ENCODE results near the gene MRNIP. TPM values are rescaled to one million over a fixed set of nuclear protein-coding genes. Genes with fewer than 3 reads are reported as not detected.
"Not testable (repeated sequence)": the region's sequence is repeated elsewhere in the genome, so short reads cannot be mapped to it uniquely, and the experiment has no call there.

The MRNIP gene
- total RNA-seq, 2 experiments from 2014 or later = 16.2 to 16.3 TPM

DNA sequence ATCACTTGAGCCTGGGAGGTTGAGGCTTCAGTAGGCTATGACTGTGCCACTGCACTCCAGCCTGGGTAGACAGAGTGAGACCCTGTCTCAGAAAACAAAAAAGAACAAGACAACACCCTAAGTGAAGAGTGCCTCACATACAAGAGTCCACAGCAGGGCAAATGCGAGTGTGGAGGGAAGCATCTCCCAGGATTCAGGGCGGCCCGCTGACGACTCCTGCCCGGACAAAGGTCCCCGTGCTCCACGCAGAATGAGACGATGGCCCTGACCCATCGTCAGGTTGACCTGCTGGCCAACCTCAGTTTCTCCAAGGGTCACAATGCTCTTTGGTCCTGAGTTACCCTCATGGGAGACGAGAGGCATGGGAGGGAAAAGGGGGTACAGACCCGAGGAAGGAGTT lies 18.3 kb downstream of the MRNIP start:
- Mint-ChIP-seq H3K27ac (peak overlapping the region; percentile 32), H3K27me3 (ENCODE audit: low read depth) (no peaks in the 10 kb centered on the region), H3K36me3 (ENCODE audit: low read depth) (peaks cover 29% of the 10 kb centered on the region), H3K4me1 (ENCODE audit: low read depth) (peaks cover 15% of the 10 kb centered on the region), H3K9me3 (peaks cover 3% of the 10 kb centered on the region), H3K4me3 (no peak overlapping the region)
- DNase-seq = no peak
- CTCF ChIA-PET = no interaction called here
- intact Hi-C loops (cut with micrococcal nuclease) = no loop called here

DNA sequence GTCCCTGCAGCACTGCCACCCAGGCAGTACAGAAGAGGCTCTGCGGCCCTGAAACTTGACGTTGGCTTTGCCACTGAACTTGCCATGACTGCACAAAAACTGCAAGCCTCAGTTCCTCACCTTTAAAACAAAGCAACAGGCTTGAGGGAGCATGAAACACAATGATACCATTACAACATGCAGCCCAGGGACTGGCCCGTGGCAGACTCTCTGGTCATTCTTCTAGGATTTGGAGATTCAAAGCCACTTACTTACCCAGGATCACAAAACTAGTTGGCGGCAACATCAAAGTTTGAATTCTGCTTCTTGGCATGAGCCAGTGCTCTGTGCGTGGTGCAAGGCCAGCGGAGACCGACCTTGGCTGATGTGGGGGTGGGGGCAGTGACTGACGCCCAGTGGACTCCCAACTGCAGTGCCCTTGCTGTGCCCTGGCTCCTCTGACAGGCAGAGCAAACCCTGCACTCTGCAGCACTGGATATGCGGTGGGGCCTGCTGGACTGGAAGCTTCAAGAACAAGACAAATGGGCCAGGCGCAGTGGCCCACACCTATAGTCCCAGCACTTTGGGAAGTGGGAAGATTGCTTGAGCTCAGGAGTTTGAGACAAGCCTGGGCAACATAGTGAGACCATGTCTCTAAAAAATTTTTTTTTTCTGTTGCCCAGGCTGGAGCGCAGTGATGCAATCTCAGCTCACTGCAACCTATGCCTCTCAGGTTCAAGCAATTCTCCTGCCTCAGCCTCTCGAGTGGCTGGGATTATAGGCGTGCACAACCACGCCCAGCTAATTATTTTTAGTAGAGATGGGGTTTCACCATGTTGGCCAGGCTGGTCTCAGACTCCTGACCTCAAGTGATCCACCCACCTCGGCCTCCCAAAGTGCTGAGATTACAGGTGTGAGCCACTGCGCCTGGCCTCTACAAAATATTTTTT lies 19.0 kb downstream of the MRNIP start:
- Mint-ChIP-seq H3K27ac (peak overlapping the region; percentile 36), H3K9me3 (no peaks in the 10 kb centered on the region), H3K36me3 (ENCODE audit: low read depth) (peaks cover 28% of the 10 kb centered on the region), H3K4me1 (ENCODE audit: low read depth) (peaks cover 15% of the 10 kb centered on the region), H3K27me3 (ENCODE audit: low read depth) (no peaks in the 10 kb centered on the region), H3K4me3 (no peak overlapping the region)
- intact Hi-C loops (cut with micrococcal nuclease) = no loop called here
- DNase-seq = no peak
- CTCF ChIA-PET = no interaction called here

DNA sequence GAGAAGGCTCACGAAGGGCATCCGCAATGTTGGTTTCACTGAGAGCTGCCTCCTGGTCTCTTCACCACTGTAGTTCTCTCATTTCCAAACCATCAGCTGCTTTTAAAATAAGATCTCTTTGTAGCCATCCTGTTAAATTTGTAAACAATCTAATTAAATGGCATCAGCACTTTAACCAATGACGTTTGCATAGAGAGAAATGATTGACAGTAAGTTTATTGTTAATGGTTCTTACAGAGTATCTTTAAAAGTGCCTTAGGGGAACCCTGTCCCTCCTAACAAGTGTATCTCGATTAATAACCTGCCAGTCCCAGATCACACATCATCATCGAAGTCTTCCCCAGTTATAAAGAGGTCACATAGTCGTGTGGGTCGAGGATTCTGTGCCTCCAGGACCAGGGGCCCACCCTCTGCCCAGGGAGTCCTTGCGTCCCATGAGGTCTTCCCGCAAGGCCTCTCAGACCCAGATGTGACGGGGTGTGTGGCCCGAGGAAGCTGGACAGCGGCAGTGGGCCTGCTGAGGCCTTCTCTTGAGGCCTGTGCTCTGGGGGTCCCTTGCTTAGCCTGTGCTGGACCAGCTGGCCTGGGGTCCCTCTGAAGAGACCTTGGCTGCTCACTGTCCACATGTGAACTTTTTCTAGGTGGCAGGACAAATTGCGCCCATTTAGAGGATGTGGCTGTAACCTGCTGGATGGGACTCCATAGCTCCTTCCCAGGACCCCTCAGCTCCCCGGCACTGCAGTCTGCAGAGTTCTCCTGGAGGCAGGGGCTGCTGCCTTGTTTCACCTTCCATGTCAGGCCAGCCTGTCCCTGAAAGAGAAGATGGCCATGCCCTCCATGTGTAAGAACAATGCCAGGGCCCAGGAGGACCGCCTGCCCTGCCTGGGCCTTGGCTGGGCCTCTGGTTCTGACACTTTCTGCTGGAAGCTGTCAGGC lies 21.3 kb downstream of the MRNIP start:
- H3K4me3 Mint-ChIP-seq = no peak overlapping the region
- CTCF ChIA-PET = interaction anchor here (1.0 to 1.9 kb wide), 3 partner anchors 10 to 36 kb away, joined by 4 to 9 read pairs (median 5); no protein-coding TSS in a partner anchor
- H3K27me3 Mint-ChIP-seq (ENCODE audit: low read depth) = no peaks in the 10 kb centered on the region
- peaks cover 17% of the 10 kb centered on the region for H3K4me1 Mint-ChIP-seq (ENCODE audit: low read depth)
- H3K36me3 Mint-ChIP-seq (ENCODE audit: low read depth) = peaks cover 38% of the 10 kb centered on the region
- intact Hi-C loops (cut with micrococcal nuclease) = loop anchor here (2.0 kb wide), 1 partner anchor 17 kb away; the partner anchor contains the start of gene SQSTM1
- DNase-seq = no peak
- H3K27ac Mint-ChIP-seq = peak overlapping the region; percentile 77
- H3K9me3 Mint-ChIP-seq = no peaks in the 10 kb centered on the region

DNA sequence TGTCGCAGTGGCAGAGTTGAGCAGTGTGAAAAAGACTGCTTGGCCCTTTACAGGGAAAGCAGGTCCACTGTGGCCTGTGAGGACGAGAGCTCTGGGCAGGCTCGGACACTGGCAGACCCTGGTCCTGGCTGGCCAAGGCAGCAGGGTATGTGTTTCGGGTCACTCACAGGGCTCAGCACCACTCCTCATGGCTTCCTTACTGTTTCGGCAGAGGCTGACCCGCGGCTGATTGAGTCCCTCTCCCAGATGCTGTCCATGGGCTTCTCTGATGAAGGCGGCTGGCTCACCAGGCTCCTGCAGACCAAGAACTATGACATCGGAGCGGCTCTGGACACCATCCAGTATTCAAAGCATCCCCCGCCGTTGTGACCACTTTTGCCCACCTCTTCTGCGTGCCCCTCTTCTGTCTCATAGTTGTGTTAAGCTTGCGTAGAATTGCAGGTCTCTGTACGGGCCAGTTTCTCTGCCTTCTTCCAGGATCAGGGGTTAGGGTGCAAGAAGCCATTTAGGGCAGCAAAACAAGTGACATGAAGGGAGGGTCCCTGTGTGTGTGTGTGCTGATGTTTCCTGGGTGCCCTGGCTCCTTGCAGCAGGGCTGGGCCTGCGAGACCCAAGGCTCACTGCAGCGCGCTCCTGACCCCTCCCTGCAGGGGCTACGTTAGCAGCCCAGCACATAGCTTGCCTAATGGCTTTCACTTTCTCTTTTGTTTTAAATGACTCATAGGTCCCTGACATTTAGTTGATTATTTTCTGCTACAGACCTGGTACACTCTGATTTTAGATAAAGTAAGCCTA lies 22.2 kb downstream of the MRNIP start:
- Mint-ChIP-seq H3K9me3 (no peaks in the 10 kb centered on the region), H3K4me1 (ENCODE audit: low read depth) (peaks cover 17% of the 10 kb centered on the region), H3K36me3 (ENCODE audit: low read depth) (peaks cover 41% of the 10 kb centered on the region), H3K27ac (peak overlapping the region; percentile 77), H3K4me3 (peak overlapping the region; percentile 9), H3K27me3 (ENCODE audit: low read depth) (no peaks in the 10 kb centered on the region)
- intact Hi-C loops (cut with micrococcal nuclease) = loop anchor here (1.0 to 2.0 kb wide), 4 partner anchors 9 to 34 kb away; partner anchors contain the start of genes MRNIP and SQSTM1
- peak; percentile 79 for DNase-seq
- CTCF ChIA-PET = interaction anchor here (1.0 to 1.9 kb wide), 3 partner anchors 9 to 35 kb away, joined by 4 to 9 read pairs (median 5); no protein-coding TSS in a partner anchor

DNA sequence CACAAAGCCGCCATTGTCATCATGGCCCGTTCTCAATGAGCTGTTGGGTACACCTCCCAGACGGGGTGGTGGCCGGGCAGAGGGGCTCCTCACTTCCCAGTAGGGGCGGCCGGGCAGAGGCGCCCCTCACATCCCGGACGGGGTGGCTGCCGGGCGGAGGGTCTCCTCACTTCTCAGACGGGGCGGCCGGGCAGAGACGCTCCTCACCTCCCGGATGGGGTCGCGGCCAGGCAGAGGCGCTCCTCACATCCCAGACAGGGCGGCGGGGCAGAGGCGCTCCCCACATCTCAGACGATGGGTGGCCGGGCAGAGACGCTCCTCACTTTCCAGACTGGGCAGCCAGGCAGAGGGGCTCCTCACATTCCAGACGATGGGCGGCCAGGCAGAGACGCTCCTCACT lies 23.7 kb downstream of the MRNIP start:
- DNase-seq; CTCF ChIA-PET; H3K4me3 Mint-ChIP-seq; H3K9me3 Mint-ChIP-seq; H3K27ac Mint-ChIP-seq; H3K27me3 Mint-ChIP-seq (ENCODE audit: low read depth); intact Hi-C loops (cut with micrococcal nuclease): not testable (repeated sequence)
- Mint-ChIP-seq H3K4me1 (ENCODE audit: low read depth) (peaks cover 17% of the 10 kb centered on the region), H3K36me3 (ENCODE audit: low read depth) (peaks cover 47% of the 10 kb centered on the region)

DNA sequence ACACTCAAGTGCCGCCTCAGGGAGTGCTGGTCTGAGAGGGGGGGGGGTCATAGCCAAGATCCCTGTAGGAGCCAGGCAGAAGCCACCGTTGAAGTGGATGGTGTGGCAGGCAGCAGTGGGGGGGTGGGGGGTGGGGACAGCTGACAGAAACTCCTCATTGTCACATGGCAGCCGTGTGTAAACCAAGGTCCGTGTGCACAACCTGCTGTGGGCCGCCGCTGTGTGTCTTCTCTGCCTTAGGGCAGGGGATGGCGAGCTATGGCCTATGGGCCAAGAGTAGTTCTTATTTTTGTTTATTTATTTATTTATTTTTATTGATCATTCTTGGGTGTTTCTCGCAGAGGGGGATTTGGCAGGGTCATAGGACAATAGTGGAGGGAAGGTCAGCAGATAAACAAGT lies 24.5 kb downstream of the MRNIP start:
- no peak overlapping the region for H3K4me3 Mint-ChIP-seq
- no peak for DNase-seq
- H3K27me3 Mint-ChIP-seq (ENCODE audit: low read depth) = no peaks in the 10 kb centered on the region
- CTCF ChIA-PET = no interaction called here
- H3K4me1 Mint-ChIP-seq (ENCODE audit: low read depth) = peaks cover 17% of the 10 kb centered on the region
- H3K27ac Mint-ChIP-seq = no peak overlapping the region
- intact Hi-C loops (cut with micrococcal nuclease) = no loop called here
- H3K36me3 Mint-ChIP-seq (ENCODE audit: low read depth) = peaks cover 52% of the 10 kb centered on the region
- no peaks in the 10 kb centered on the region for H3K9me3 Mint-ChIP-seq

DNA sequence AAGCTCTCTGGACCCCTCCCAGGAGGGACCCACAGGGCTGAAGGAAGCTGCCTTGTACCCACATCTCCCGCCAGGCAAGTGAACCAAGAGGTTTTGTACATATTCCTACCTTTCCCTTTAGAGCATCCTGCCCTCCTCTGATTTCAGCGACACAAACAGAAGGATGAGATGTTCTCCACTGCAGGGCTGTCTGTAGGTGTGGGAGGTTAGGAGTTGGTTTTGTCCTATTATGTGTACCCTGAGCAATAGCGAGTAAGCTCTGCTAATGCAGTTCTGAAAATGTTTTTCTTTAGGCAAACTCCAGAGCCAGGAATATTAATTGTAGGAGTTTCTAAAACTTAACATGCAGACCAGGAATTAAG lies 24.9 kb downstream of the MRNIP start:
- Mint-ChIP-seq H3K4me3 (no peak overlapping the region), H3K27ac (peak overlapping the region; percentile 50), H3K27me3 (ENCODE audit: low read depth) (no peaks in the 10 kb centered on the region), H3K36me3 (ENCODE audit: low read depth) (peaks cover 55% of the 10 kb centered on the region), H3K4me1 (ENCODE audit: low read depth) (peaks cover 19% of the 10 kb centered on the region), H3K9me3 (no peaks in the 10 kb centered on the region)
- intact Hi-C loops (cut with micrococcal nuclease) = no loop called here
- DNase-seq = no peak
- CTCF ChIA-PET = no interaction called here

DNA sequence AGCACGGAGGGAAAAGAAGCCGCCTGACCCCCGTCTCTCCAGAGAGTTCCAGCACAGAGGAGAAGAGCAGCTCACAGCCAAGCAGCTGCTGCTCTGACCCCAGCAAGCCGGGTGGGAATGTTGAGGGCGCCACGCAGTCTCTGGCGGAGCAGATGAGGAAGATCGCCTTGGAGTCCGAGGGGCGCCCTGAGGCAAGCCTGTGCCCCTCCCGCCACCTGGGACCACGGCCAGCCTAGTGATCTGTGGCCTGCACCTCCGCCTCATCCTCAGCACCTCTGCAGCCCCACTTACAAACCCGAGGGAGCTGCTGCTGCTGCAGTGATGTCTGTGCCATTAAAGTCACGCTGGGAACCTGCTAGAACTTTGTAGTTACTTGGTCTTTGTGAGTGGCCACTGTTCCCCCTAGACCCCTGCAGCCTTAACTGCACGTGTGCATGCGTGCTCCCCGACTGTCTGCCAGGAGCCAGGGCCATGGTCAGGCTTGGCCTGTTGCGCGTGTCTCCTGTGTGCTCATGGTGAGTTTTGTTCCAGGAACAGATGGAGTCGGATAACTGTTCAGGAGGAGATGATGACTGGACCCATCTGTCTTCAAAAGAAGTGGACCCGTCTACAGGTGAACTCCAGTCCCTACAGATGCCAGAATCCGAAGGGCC lies 25.4 kb downstream of the MRNIP start:
- intact Hi-C loops (cut with micrococcal nuclease) = no loop called here
- Mint-ChIP-seq H3K27ac (peak overlapping the region; percentile 50), H3K9me3 (no peaks in the 10 kb centered on the region), H3K4me3 (no peak overlapping the region), H3K27me3 (ENCODE audit: low read depth) (no peaks in the 10 kb centered on the region), H3K4me1 (ENCODE audit: low read depth) (peaks cover 21% of the 10 kb centered on the region), H3K36me3 (ENCODE audit: low read depth) (peaks cover 59% of the 10 kb centered on the region)
- CTCF ChIA-PET = interaction anchor here (1.5 kb wide), 1 partner anchor 31 kb away, joined by 5 read pairs; no protein-coding TSS in a partner anchor
- no peak for DNase-seq

DNA sequence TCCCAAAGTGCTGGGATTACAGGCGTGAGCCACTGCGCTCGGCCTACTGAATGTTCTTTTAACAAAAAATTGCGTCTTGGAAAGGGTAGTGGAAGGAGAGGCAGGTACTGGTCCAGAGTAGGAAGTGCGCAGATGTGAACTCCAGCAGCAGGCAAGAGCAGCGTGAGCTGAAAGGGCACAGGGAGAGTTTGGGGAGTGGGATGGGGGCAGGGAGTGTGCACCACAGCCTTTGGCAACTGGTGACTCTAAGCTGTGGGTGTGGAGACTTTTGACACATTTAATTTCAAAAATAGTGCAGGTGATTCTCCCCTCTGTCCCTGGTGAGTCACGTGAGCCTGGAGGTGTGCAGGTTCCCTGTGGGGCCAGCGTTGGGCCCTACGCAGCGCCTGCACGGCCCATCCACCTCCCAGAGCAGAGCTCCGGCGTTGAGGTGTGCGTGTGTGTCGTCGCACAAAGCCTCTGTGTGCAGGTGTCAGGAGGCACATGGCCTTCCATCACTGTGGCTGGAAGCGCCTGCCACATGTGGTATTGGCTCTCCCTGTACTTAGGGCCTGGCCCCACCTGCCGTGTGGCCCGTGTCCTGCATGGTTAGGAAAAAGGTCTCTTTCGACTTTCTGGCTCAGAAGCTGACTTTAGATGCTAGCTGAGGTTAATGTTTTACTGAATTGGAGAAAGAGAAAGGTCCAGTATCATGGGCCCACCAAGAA lies 26.4 kb downstream of the MRNIP start:
- no peak overlapping the region for H3K27ac Mint-ChIP-seq
- H3K9me3 Mint-ChIP-seq = no peaks in the 10 kb centered on the region
- H3K27me3 Mint-ChIP-seq (ENCODE audit: low read depth) = no peaks in the 10 kb centered on the region
- CTCF ChIA-PET = interaction anchor here (0.6 to 1.5 kb wide), 2 partner anchors 30 to 43 kb away, joined by 5 read pairs; no protein-coding TSS in a partner anchor
- intact Hi-C loops (cut with micrococcal nuclease) = no loop called here
- H3K36me3 Mint-ChIP-seq (ENCODE audit: low read depth) = peaks cover 64% of the 10 kb centered on the region
- DNase-seq = no peak
- H3K4me1 Mint-ChIP-seq (ENCODE audit: low read depth) = peaks cover 29% of the 10 kb centered on the region
- no peak overlapping the region for H3K4me3 Mint-ChIP-seq

DNA sequence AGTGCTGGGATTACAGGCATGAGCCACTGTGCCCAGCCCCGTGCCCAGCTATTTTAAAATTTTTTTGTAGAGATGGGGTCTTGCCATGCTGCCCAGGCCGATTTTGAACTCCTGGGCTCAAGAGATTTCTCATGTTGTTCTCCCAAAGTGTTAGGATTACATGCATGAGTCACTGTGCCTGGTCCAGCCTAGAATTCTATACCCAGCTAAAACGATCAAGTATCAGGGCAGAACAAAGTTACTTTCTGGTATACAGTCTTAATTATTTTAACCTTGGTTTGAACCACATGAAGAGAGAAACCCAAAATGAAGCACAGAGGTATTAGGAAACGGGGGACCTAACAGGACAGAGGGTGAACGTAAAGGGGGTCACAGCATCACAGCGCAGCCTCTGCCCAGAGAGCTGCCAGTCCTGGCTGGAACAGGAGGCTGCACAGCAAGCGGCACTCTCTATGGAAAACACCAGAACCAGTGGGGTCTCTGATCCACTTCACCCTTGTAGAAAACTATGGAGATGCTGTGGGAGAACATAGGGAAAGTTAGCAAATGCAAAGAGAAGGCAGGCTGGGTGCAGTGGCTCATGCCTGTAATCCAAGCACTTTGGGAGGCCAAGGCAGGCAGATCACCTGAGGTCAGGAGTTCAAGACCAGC lies 27.7 kb downstream of the MRNIP start:
- Mint-ChIP-seq H3K36me3 (ENCODE audit: low read depth) (peaks cover 57% of the 10 kb centered on the region), H3K9me3 (no peaks in the 10 kb centered on the region), H3K4me3 (no peak overlapping the region), H3K27ac (peak overlapping the region; percentile 2), H3K27me3 (ENCODE audit: low read depth) (no peaks in the 10 kb centered on the region), H3K4me1 (ENCODE audit: low read depth) (peaks cover 22% of the 10 kb centered on the region)
- no peak for DNase-seq
- CTCF ChIA-PET = interaction anchor here (0.9 kb wide), 1 partner anchor 29 kb away, joined by 6 read pairs; no protein-coding TSS in a partner anchor
- intact Hi-C loops (cut with micrococcal nuclease) = no loop called here

Measured in activated naive CD4-positive, alpha-beta T cell treated with anti-CD3 and anti-CD28 coated beads for 36 hours (primary cell).